Measurements from ENCODE around the gene TRPC4.

The TRPC4 gene

DNA sequence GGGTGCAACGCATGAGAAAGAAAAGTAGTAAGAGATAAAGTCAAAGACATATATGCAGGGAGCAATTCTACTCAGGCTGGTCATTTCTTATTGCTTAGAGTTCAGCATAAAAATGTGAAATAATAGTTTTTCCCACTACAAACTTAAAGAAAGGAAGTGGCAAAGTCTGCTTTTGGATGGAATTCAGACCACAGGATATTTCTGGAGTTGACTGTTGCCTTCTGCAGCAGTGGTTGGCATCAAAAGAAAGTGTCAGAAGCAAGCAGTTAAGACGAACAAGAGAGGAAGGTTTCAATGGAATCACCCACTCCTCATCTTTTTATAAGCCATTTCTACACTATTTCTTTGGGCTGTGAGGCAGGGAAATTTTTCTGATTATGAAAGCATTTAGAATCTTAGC is 36.2 kb upstream of the TRPC4 start:
- no peak for TF ChIP-seq CTCF (IDR thresholded peaks at IDR 0.05; ENCODE audit: extremely low read depth, insufficient read depth, missing control alignments)
- no peak for DNase-seq (ENCODE audit: low spot score)
- in situ Hi-C loops (cut with MboI; ENCODE audit: low pct_unique_long_range_greater_than_20kb, low sequenced_read_pairs, unreplicated experiment), result no loop called here

- in situ Hi-C loops (cut with MboI; ENCODE audit: low pct_unique_long_range_greater_than_20kb, low sequenced_read_pairs, unreplicated experiment), result no loop called here
- DNase-seq (ENCODE audit: low spot score), result no peak
- TF ChIP-seq CTCF (IDR thresholded peaks at IDR 0.05; ENCODE audit: extremely low read depth, insufficient read depth, missing control alignments), result no peak
Measured at GRCh38 chr13:37899753-37900152, 30.2 kb upstream of the TRPC4 start.

DNA sequence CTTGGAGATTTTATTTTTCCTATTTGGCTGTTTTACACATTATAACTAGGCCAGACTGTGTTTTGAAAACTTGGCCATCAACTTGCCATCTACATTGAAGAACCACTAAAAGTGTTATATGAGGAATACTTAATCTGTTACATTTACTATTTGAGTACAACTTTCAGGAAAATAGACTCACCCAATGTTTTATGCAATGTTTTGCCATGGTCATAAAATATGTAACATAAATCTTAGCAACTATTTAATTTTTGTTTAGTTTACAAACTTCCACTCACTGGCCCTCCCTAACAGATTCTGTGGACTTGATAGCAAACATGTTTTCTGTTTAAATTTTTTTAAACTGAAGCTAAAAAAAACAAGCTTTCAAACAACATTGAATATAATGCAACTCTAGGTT is 23.7 kb upstream of the TRPC4 start:
- DNase-seq (ENCODE audit: low spot score), result no peak
- in situ Hi-C loops (cut with MboI; ENCODE audit: low pct_unique_long_range_greater_than_20kb, low sequenced_read_pairs, unreplicated experiment), result no loop called here
- TF ChIP-seq CTCF (IDR thresholded peaks at IDR 0.05; ENCODE audit: extremely low read depth, insufficient read depth, missing control alignments), result no peak

- DNase-seq (ENCODE audit: low spot score), result no peak
- no peak for TF ChIP-seq CTCF (IDR thresholded peaks at IDR 0.05; ENCODE audit: extremely low read depth, insufficient read depth, missing control alignments)
- in situ Hi-C loops (cut with MboI; ENCODE audit: low pct_unique_long_range_greater_than_20kb, low sequenced_read_pairs, unreplicated experiment), result no loop called here
Measured at GRCh38 chr13:37889820-37890219, 20.2 kb upstream of the TRPC4 start.

GRCh38 chr13:37889102-37889501 is 19.5 kb upstream of the TRPC4 start:
- in situ Hi-C loops (cut with MboI; ENCODE audit: low pct_unique_long_range_greater_than_20kb, low sequenced_read_pairs, unreplicated experiment), result no loop called here
- DNase-seq (ENCODE audit: low spot score), result no peak
- no peak for TF ChIP-seq CTCF (IDR thresholded peaks at IDR 0.05; ENCODE audit: extremely low read depth, insufficient read depth, missing control alignments)

- in situ Hi-C loops (cut with MboI; ENCODE audit: low pct_unique_long_range_greater_than_20kb, low sequenced_read_pairs, unreplicated experiment), result no loop called here
- no peak for DNase-seq (ENCODE audit: low spot score)
- TF ChIP-seq CTCF (IDR thresholded peaks at IDR 0.05; ENCODE audit: extremely low read depth, insufficient read depth, missing control alignments), result no peak
Measured at GRCh38 chr13:37886879-37887278, 17.3 kb upstream of the TRPC4 start.

GRCh38 chr13:37884674-37885073 is 15.1 kb upstream of the TRPC4 start:
- in situ Hi-C loops (cut with MboI; ENCODE audit: low pct_unique_long_range_greater_than_20kb, low sequenced_read_pairs, unreplicated experiment), result no loop called here
- TF ChIP-seq CTCF (IDR thresholded peaks at IDR 0.05; ENCODE audit: extremely low read depth, insufficient read depth, missing control alignments), result no peak
- DNase-seq (ENCODE audit: low spot score), result no peak
